ENCODE measurements around the gene C6orf141.

DNA sequence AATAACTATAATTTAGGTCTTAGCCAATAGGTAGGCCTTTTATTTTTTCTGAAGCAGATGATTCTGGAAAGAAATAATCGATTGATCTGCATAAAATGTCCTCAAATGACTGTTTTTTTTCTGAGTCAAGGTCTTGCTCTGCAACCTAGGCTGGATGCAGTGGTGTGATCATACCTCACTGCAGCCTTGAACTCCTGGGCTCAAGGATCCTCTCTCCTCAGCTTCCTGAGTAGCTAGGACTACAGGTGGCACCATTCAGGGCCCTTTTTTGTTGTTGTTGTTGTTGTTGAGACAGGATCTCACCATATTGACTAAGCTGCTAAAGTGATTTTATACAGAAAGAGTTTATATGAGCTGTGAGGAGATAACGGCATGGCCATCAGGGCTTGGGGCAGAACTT lies 32.5 kb upstream of the C6orf141 start:
- TF ChIP-seq, protein P1, sequence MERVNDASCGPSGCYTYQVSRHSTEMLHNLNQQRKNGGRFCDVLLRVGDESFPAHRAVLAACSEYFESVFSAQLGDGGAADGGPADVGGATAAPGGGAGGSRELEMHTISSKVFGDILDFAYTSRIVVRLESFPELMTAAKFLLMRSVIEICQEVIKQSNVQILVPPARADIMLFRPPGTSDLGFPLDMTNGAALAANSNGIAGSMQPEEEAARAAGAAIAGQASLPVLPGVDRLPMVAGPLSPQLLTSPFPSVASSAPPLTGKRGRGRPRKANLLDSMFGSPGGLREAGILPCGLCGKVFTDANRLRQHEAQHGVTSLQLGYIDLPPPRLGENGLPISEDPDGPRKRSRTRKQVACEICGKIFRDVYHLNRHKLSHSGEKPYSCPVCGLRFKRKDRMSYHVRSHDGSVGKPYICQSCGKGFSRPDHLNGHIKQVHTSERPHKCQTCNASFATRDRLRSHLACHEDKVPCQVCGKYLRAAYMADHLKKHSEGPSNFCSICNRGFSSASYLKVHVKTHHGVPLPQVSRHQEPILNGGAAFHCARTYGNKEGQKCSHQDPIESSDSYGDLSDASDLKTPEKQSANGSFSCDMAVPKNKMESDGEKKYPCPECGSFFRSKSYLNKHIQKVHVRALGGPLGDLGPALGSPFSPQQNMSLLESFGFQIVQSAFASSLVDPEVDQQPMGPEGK (CRISPR knock-in tag; IDR thresholded peaks at IDR 0.05; ENCODE audit: borderline replicate concordance) = no peak
- TF ChIP-seq RARB (CRISPR knock-in tag; IDR thresholded peaks at IDR 0.05) (no peak), ZNF70 (CRISPR knock-in tag; IDR thresholded peaks at IDR 0.05) (no peak), ESRRG (CRISPR knock-in tag; IDR thresholded peaks at IDR 0.05) (no peak)
- TF ChIP-seq, protein P2, sequence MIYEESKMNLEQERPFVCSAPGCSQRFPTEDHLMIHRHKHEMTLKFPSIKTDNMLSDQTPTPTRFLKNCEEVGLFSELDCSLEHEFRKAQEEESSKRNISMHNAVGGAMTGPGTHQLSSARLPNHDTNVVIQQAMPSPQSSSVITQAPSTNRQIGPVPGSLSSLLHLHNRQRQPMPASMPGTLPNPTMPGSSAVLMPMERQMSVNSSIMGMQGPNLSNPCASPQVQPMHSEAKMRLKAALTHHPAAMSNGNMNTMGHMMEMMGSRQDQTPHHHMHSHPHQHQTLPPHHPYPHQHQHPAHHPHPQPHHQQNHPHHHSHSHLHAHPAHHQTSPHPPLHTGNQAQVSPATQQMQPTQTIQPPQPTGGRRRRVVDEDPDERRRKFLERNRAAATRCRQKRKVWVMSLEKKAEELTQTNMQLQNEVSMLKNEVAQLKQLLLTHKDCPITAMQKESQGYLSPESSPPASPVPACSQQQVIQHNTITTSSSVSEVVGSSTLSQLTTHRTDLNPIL (CRISPR knock-in tag; IDR thresholded peaks at IDR 0.05; ENCODE audit: low read depth) = no peak
